ENCODE measurements around the gene MYO1E.

The MYO1E gene

GRCh38 chr15:59105854-59106253, 266.8 kb downstream of the MYO1E start:
- no peak for TF ChIP-seq CTCF (IDR thresholded peaks at IDR 0.05)
- Histone ChIP-seq H3K27ac (no peak overlapping the region), H3K9ac (no peak overlapping the region), H3K36me3 (ENCODE audit: control insufficient read depth, insufficient read depth, low read length) (no peaks in the 10 kb centered on the region), H3K27me3 (ENCODE audit: control insufficient read depth, insufficient read depth, low read length) (no peaks in the 10 kb centered on the region), H2AFZ (no peak overlapping the region), H3K4me1 (no peaks in the 10 kb centered on the region), H3K4me3 (ENCODE audit: low read depth, low read length) (no peak overlapping the region), H3K79me2 (no peaks in the 10 kb centered on the region), H3K4me2 (ENCODE audit: low read length) (no peak overlapping the region), H3K9me3 (ENCODE audit: control insufficient read depth, low read length) (no peaks in the 10 kb centered on the region)

GRCh38 chr15:59104912-59105732, 267.5 kb downstream of the MYO1E start, which contains the start of gene CCNB2:
Gene CCNB2 (plus strand): TSS chr15:59105146. CDS start chr15:59105269, 123 bp downstream.
- Histone ChIP-seq H3K36me3 (ENCODE audit: control insufficient read depth, insufficient read depth, low read length) (no peaks in the 10 kb centered on the region), H3K9ac (no peak within 1 kb of the TSS), H3K27ac (no peak within 1 kb of the TSS), H2AFZ (peak within 1 kb of the TSS; percentile 77), H3K4me3 (ENCODE audit: low read depth, low read length) (peak within 1 kb of the TSS; percentile 68), H3K79me2 (no peaks in the 10 kb centered on the region), H3K4me2 (ENCODE audit: low read length) (peak within 1 kb of the TSS; percentile 90), H3K4me1 (no peaks in the 10 kb centered on the region), H3K9me3 (ENCODE audit: control insufficient read depth, low read length) (no peaks in the 10 kb centered on the region), H3K27me3 (ENCODE audit: control insufficient read depth, insufficient read depth, low read length) (no peaks in the 10 kb centered on the region)
- TF ChIP-seq CTCF (IDR thresholded peaks at IDR 0.05) = no peak

GRCh38 chr15:59104602-59104911, 268.1 kb downstream of the MYO1E start:
- no peak for TF ChIP-seq CTCF (IDR thresholded peaks at IDR 0.05)
- Histone ChIP-seq H3K9ac (no peak overlapping the region), H3K27ac (no peak overlapping the region), H3K9me3 (ENCODE audit: control insufficient read depth, low read length) (no peaks in the 10 kb centered on the region), H3K79me2 (no peaks in the 10 kb centered on the region), H2AFZ (peak overlapping the region; percentile 77), H3K4me2 (ENCODE audit: low read length) (peak overlapping the region; percentile 90), H3K4me3 (ENCODE audit: low read depth, low read length) (peak overlapping the region; percentile 68), H3K36me3 (ENCODE audit: control insufficient read depth, insufficient read depth, low read length) (no peaks in the 10 kb centered on the region), H3K27me3 (ENCODE audit: control insufficient read depth, insufficient read depth, low read length) (no peaks in the 10 kb centered on the region), H3K4me1 (no peaks in the 10 kb centered on the region)

- H3K27me3 ChIP-seq (ENCODE audit: control insufficient read depth, insufficient read depth, low read length) = no peaks in the 10 kb centered on the region
- H2AFZ ChIP-seq = no peak overlapping the region
- no peak overlapping the region for H3K4me3 ChIP-seq (ENCODE audit: low read depth, low read length)
- H3K79me2 ChIP-seq = no peaks in the 10 kb centered on the region
- H3K4me2 ChIP-seq (ENCODE audit: low read length) = no peak overlapping the region
- no peak overlapping the region for H3K9ac ChIP-seq
- H3K36me3 ChIP-seq (ENCODE audit: control insufficient read depth, insufficient read depth, low read length) = no peaks in the 10 kb centered on the region
- H3K4me1 ChIP-seq = no peaks in the 10 kb centered on the region
- H3K27ac ChIP-seq = no peak overlapping the region
- H3K9me3 ChIP-seq (ENCODE audit: control insufficient read depth, low read length) = no peaks in the 10 kb centered on the region
- TF ChIP-seq CTCF (IDR thresholded peaks at IDR 0.05) = no peak
Observed at GRCh38 chr15:59099162-59099685, 273.4 kb downstream of the MYO1E start.

GRCh38 chr15:59096429-59096828, 276.2 kb downstream of the MYO1E start:
- no peaks in the 10 kb centered on the region for H3K9me3 ChIP-seq (ENCODE audit: control insufficient read depth, low read length)
- no peak overlapping the region for H3K4me2 ChIP-seq (ENCODE audit: low read length)
- no peak overlapping the region for H3K4me3 ChIP-seq (ENCODE audit: low read depth, low read length)
- no peaks in the 10 kb centered on the region for H3K79me2 ChIP-seq
- no peak overlapping the region for H3K27ac ChIP-seq
- H3K27me3 ChIP-seq (ENCODE audit: control insufficient read depth, insufficient read depth, low read length) = no peaks in the 10 kb centered on the region
- H3K9ac ChIP-seq = no peak overlapping the region
- no peaks in the 10 kb centered on the region for H3K4me1 ChIP-seq
- no peaks in the 10 kb centered on the region for H3K36me3 ChIP-seq (ENCODE audit: control insufficient read depth, insufficient read depth, low read length)
- no peak for TF ChIP-seq CTCF (IDR thresholded peaks at IDR 0.05)
- no peak overlapping the region for H2AFZ ChIP-seq

Data from parathyroid adenoma (tissue), 2 donors.